ENCODE measurements around the gene RNF167. TPM values are rescaled to one million over a fixed set of nuclear protein-coding genes. Genes with fewer than 3 reads are reported as not detected.

The RNF167 gene
- total RNA-seq, 2 donors from 2014 or later: 23.1 to 37.6 TPM

DNA sequence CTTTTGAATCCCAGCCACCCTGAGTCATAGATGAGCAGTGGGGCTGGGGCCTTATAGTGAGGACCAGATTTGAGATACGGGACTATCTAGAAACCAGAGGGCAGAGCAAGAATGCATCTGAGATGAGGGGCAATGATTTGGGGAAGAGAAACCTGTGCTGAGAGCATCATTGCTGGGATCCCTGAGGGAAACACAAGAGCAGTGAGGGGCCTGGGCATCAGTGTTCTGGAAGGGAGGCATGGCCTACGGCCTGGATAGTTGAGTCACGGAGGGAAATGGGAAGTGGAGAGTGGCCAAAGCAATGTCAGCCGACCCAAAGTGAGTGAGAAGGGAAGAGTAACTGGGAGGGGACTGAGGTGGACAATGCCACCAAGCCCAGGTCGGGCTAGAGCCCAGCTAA is 42.2 kb downstream of the RNF167 start:
- Histone ChIP-seq H3K4me1 (peaks cover 13% of the 10 kb centered on the region), H3K4me3 (no peak overlapping the region), H3K9me3 (no peaks in the 10 kb centered on the region), H3K27ac (no peak overlapping the region), H3K27me3 (no peaks in the 10 kb centered on the region), H3K36me3 (replicated peaks in 1 of 2; ENCODE audit: insufficient read depth in 1 of 2, low read depth in 2 of 2) (peaks cover 0 to 4% of the 10 kb centered on the region in 2 donors)
- no peak for DNase-seq
- intact Hi-C loops (cut with DNase I): no loop called here
- ATAC-seq: no peak
- no peak for TF ChIP-seq POLR2A (IDR thresholded peaks at IDR 0.05)
- TF ChIP-seq, protein P1, sequence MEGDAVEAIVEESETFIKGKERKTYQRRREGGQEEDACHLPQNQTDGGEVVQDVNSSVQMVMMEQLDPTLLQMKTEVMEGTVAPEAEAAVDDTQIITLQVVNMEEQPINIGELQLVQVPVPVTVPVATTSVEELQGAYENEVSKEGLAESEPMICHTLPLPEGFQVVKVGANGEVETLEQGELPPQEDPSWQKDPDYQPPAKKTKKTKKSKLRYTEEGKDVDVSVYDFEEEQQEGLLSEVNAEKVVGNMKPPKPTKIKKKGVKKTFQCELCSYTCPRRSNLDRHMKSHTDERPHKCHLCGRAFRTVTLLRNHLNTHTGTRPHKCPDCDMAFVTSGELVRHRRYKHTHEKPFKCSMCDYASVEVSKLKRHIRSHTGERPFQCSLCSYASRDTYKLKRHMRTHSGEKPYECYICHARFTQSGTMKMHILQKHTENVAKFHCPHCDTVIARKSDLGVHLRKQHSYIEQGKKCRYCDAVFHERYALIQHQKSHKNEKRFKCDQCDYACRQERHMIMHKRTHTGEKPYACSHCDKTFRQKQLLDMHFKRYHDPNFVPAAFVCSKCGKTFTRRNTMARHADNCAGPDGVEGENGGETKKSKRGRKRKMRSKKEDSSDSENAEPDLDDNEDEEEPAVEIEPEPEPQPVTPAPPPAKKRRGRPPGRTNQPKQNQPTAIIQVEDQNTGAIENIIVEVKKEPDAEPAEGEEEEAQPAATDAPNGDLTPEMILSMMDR (IDR thresholded peaks at IDR 0.05): no peak
- 56 to 71% methylated on average over 5 of the region's 5 CpGs for WGBS, 2 donors

DNA sequence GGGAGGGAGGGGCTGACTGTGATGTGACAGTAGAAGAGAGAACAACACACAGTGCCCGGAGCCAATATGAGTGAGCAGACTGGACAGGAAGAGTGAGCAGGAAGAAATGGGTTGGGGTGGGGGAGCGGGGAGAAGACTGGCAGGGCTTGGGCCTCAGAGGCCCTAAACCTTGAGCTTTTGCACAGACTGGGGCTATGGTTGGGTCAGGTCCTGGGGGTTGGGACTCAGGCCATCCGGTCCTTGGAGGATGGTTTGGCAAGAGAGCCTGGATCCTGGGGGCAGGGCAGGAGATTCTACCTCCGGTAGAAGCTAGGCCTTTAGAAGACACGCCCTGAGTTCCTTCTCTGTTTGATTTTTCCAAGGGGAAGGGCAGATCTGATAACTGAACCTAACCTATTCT is 46.3 kb downstream of the RNF167 start:
- peaks cover 0 to 3% of the 10 kb centered on the region in 2 donors for H3K36me3 ChIP-seq (replicated peaks in 1 of 2; ENCODE audit: insufficient read depth in 1 of 2, low read depth in 2 of 2)
- H3K4me1 ChIP-seq: peaks cover 23% of the 10 kb centered on the region
- ATAC-seq (no peak), DNase-seq (no peak)
- H3K4me3 ChIP-seq: peak overlapping the region; percentile 91 to 96
- TF ChIP-seq POLR2A (IDR thresholded peaks at IDR 0.05): no peak
- TF ChIP-seq, protein P1 (IDR thresholded peaks at IDR 0.05): no peak
- peak overlapping the region; percentile 79 to 96 (median 88) for H3K27ac ChIP-seq
- no peaks in the 10 kb centered on the region for H3K27me3 ChIP-seq
- H3K9me3 ChIP-seq: no peaks in the 10 kb centered on the region
- 22 to 26% methylated on average over 5 of the region's 5 CpGs for WGBS, 2 donors
- intact Hi-C loops (cut with DNase I): no loop called here

DNA sequence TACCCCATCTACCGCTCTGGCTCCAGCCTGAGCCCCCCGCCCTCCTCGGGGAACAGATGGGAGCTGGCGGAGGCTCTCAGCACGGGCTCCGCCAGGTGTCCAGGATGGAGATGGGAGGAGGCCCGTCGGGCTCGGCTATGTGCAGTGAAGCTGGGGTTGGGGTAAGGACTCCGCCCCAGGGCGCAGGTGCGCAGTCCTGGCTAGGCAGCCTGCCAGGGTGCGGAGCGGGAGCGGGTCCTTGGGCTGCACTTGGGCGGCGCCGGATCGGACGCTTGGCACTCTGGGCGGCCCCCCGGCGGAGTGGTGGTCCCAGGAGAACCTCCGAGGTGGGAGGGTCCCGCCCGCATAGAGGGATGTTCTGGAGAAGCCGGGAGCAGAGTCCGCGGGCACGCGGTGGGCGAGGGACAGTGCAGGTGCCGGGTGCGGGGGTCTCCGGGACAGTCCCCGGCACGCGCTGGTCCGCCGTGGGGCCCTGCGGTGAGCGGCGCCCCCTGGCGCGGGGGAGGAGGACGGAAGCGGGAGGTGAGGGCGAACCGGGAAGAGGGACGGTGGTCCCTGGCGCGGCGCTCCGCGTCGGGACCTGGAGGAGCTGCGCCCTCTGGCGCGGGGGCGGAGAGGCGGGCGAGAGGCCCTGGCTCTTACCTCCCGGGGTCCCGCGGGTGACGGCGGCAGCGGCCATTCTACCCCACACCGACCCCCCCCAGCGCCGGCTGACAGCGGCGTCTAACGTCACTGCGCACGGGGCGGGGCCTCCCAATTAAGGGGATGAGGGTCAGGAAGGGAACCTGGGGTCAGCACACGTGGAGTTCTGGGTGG is 47.1 kb downstream of the RNF167 start, which contains the start of gene CAMTA2:
Gene CAMTA2, minus strand, starts transcription at position 725 of the 816 bp plus-strand sequence. CDS start 1,453 bp downstream, outside the sequence.
- Histone ChIP-seq H3K4me1 (peaks cover 23% of the 10 kb centered on the region), H3K27ac (peak within 1 kb of the TSS; percentile 79 to 96 (median 88)), H3K4me3 (peak within 1 kb of the TSS; percentile 91 to 96), H3K9me3 (no peaks in the 10 kb centered on the region), H3K36me3 (replicated peaks in 1 of 2; ENCODE audit: insufficient read depth in 1 of 2, low read depth in 2 of 2) (peaks cover 0 to 3% of the 10 kb centered on the region in 2 donors), H3K27me3 (no peaks in the 10 kb centered on the region)
- peak; percentile 87 for ATAC-seq
- TF ChIP-seq POLR2A (IDR thresholded peaks at IDR 0.05): peak; percentile 55 to 80 (median 78)
- TF ChIP-seq, protein P1 (IDR thresholded peaks at IDR 0.05): peak; percentile 55 to 83 (median 68)
- WGBS, 2 donors: 1% methylated on average over 56 of the region's 78 CpGs; no CpG with 5 or more reads in 1 of the 2 donors
- intact Hi-C loops (cut with DNase I): no loop called here
- DNase-seq: peak; percentile 86 to 90 (median 88)

DNA sequence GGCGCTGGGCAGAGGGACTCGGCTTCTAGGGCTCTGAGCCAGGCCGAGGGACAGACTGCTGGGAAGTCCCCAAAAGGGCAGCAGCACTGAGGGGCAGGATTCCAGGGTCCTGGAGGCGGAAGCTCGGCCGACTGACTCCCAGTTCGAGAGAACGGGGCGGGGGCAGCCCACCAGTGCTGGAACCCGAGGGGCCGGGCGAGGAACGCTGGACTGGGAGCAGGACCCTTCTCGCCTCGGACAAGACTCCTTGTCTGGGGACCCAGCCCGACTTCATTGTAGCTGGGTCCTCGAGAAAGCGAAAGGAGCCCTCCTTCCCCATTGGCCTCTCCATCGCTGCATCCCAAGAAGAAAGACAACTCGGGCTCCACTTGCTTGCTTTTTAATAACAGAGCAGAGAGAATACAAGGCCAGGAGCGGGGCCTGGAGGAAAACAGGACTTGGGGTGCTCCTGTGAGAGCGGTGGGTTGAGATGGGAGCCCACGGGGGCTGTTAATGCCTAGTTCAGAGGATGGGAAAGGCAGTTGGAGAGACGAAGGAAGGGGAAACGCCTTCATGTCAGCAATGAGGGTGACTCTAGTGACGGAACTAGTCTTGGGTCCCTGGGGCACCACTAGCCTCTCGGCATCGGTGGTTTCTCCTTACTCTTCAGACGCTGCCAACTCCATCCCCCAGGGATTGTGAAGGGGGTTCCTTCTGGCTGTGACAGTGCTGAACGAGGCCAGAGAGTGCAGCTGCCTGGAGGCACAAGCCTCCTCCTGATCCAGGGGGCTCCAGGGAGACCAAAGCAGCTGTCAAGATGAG is 47.9 kb downstream of the RNF167 start:
- DNase-seq (no peak), ATAC-seq (no peak)
- intact Hi-C loops (cut with DNase I): no loop called here
- Histone ChIP-seq H3K27me3 (no peaks in the 10 kb centered on the region), H3K4me3 (peak overlapping the region; percentile 91 to 96), H3K4me1 (peaks cover 23% of the 10 kb centered on the region), H3K36me3 (replicated peaks in 1 of 2; ENCODE audit: insufficient read depth in 1 of 2, low read depth in 2 of 2) (no peaks in the 10 kb centered on the region), H3K9me3 (no peaks in the 10 kb centered on the region), H3K27ac (peak overlapping the region; percentile 79 to 96 (median 88))
- WGBS, 2 donors: 8 to 20% methylated on average over 17 to 30 of the region's 30 CpGs
- TF ChIP-seq POLR2A (IDR thresholded peaks at IDR 0.05): no peak
- TF ChIP-seq, protein P1 (IDR thresholded peaks at IDR 0.05): no peak
